ENCODE data around the gene UTP11.

DNA sequence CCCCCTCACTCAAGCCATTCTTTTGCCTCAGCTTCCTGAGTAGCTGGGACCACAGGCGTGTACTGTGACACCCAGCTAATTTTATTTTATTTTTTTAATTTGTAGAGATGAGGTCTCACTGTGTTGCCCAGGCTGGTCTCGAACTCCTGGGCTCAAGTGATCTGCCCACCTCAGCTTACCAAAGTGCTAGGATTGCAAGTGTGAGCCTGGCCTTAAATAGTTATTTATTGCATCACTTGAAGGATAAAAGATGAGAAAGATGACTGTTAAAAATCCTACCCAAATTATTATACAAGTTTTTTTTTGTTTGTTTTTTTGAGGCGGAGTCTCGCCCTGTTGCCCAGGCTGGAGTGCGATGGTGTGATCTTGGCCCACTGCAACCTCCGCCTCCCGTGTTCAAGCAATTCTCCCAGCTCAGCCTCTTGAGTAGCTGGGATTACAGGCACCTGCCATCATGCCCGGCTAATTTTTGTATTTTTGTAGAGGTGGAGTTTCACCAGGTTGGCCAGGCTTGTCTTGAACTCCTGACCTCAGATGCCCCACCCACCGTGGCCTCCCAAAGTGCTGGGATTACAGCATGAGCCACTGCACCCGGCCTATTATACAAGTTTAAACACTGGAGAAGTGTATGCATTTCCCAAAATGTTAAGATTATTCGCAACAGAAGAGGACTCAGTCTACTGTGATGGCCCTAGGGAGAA is 2.3 kb downstream of the UTP11 start:
- TF ChIP-seq, protein P1, sequence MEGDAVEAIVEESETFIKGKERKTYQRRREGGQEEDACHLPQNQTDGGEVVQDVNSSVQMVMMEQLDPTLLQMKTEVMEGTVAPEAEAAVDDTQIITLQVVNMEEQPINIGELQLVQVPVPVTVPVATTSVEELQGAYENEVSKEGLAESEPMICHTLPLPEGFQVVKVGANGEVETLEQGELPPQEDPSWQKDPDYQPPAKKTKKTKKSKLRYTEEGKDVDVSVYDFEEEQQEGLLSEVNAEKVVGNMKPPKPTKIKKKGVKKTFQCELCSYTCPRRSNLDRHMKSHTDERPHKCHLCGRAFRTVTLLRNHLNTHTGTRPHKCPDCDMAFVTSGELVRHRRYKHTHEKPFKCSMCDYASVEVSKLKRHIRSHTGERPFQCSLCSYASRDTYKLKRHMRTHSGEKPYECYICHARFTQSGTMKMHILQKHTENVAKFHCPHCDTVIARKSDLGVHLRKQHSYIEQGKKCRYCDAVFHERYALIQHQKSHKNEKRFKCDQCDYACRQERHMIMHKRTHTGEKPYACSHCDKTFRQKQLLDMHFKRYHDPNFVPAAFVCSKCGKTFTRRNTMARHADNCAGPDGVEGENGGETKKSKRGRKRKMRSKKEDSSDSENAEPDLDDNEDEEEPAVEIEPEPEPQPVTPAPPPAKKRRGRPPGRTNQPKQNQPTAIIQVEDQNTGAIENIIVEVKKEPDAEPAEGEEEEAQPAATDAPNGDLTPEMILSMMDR (IDR thresholded peaks at IDR 0.05; ENCODE audit: low read depth, low read length): no peak
- TF ChIP-seq EZH2phosphoT487 (IDR thresholded peaks at IDR 0.05; ENCODE audit: low read depth): no peak

Measured in OCI-LY3 (cell line).